ENCODE results near the gene UQCRHL. TPM values are rescaled to one million over a fixed set of nuclear protein-coding genes. Genes with fewer than 3 reads are reported as not detected.
"Not testable (repeated sequence)": the region's sequence is repeated elsewhere in the genome, so short reads cannot be mapped to it uniquely, and the experiment has no call there.

Gene UQCRHL
- total RNA-seq, 1 experiment from 2014 or later = 5.4 TPM

DNA sequence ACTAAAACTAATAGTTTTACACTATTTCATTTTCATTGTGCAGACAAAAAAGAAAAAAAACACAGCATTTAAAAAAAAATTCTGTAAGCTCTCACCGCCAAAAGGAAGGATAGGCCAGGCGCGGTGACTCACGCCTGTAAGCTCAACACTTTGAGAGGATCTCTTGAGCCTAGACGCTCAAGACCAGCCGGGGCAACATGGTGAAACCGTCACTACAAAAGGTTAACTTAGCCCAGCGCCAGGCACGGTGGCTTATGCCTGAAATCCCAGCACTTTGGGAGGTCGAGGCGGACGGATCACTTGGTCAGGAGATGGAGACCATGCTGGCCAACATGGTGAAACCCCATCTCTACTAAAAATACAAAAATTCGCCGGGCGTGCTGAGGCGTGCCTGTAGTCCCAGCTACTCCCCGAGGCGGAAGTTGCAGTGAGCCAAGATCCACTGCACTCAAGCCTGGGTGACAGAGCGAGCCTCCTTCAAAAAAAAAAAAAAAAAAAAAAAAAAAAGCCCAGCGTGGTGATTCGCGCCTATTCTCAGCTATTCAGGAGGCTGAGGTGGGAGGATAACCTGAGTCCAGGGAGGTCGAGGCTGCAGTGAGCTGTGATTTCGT, 25.7 kb upstream of the UQCRHL start:
- Histone ChIP-seq H3K27ac (ENCODE audit: low read length) (peak overlapping the region; percentile 92), H4K20me1 (ENCODE audit: insufficient read depth, low read depth, low read length) (no peaks in the 10 kb centered on the region), H3K79me2 (ENCODE audit: low read length) (no peaks in the 10 kb centered on the region), H3K9ac (ENCODE audit: low read length) (peak overlapping the region; percentile 76), H3K9me2 (replicated peaks; ENCODE audit: insufficient read depth, low read length) (no peaks in the 10 kb centered on the region), H2AFZ (ENCODE audit: low read length) (peak overlapping the region; percentile 94; the same call in 1 of the 2 replicates), H3K4me2 (ENCODE audit: low read depth, low read length, poor library complexity, severe bottlenecking) (peak overlapping the region; percentile 99), H3K4me3 (ENCODE audit: low read length) (peak overlapping the region; percentile 74), H3K9me3 (ENCODE audit: low read length) (no peaks in the 10 kb centered on the region), H3K4me1 (ENCODE audit: low read length) (peaks cover 59% of the 10 kb centered on the region), H3K27me3 (ENCODE audit: low read length) (no peaks in the 10 kb centered on the region), H3K36me3 (ENCODE audit: insufficient read depth, low read length) (no peaks in the 10 kb centered on the region)
- DNase-seq = peak; percentile 93

DNA sequence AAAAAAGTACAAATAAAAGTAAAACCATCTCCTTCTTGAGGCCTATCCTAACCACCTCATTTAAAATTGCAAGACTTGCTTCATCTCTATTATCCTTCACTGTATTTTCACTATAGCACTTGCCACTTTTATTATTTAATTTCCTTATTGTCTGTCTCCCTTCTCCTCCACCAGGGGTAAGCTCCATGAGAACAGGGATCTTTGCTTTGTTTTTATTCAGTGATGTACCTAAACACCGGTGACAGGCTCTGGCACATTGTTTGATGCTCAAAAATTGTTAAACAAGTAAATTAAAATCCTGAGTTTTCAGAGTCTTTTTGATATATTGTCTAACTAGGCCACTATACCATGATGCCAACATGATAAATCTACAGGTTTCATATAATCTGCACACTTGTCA, 22.8 kb upstream of the UQCRHL start:
- Histone ChIP-seq H3K27me3 (ENCODE audit: low read length) (no peaks in the 10 kb centered on the region), H3K9me2 (replicated peaks; ENCODE audit: insufficient read depth, low read length) (no peaks in the 10 kb centered on the region), H3K9me3 (ENCODE audit: low read length) (no peaks in the 10 kb centered on the region), H3K27ac (ENCODE audit: low read length) (no peak overlapping the region), H3K4me3 (ENCODE audit: low read length) (no peak overlapping the region), H3K36me3 (ENCODE audit: insufficient read depth, low read length) (no peaks in the 10 kb centered on the region), H3K4me2 (ENCODE audit: low read depth, low read length, poor library complexity, severe bottlenecking) (no peak overlapping the region), H2AFZ (ENCODE audit: low read length) (no peak overlapping the region), H3K79me2 (ENCODE audit: low read length) (no peaks in the 10 kb centered on the region), H3K9ac (ENCODE audit: low read length) (no peak overlapping the region), H4K20me1 (ENCODE audit: insufficient read depth, low read depth, low read length) (no peaks in the 10 kb centered on the region), H3K4me1 (ENCODE audit: low read length) (peaks cover 43% of the 10 kb centered on the region)
- DNase-seq = no peak

DNA sequence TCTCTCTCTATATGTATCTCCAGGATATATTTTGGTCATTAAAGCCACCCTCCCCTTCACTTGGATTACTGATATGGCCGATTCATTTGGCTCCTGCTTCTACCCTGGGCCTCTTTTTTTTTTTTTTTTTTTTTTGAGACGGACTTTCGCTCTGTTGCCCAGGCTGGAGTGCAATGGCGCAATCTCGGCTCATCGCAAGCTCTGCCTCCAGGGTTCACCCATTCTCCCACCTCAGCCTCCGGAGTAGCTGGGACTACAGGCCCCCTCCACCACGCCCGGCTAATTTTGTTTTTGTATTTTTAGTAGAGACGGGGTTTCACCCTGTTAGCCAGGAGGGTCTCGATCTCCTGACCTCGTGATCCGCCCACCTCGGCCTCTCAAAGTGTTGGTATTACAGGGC, 21.5 kb upstream of the UQCRHL start:
- not testable (repeated sequence) for H3K27ac ChIP-seq (ENCODE audit: low read length); H4K20me1 ChIP-seq (ENCODE audit: insufficient read depth, low read depth, low read length); H3K9ac ChIP-seq (ENCODE audit: low read length); H3K36me3 ChIP-seq (ENCODE audit: insufficient read depth, low read length); H3K4me2 ChIP-seq (ENCODE audit: low read depth, low read length, poor library complexity, severe bottlenecking); H3K9me3 ChIP-seq (ENCODE audit: low read length); H2AFZ ChIP-seq (ENCODE audit: low read length); H3K4me3 ChIP-seq (ENCODE audit: low read length); H3K9me2 ChIP-seq (replicated peaks; ENCODE audit: insufficient read depth, low read length); H3K79me2 ChIP-seq (ENCODE audit: low read length); DNase-seq; H3K27me3 ChIP-seq (ENCODE audit: low read length)
- H3K4me1 ChIP-seq (ENCODE audit: low read length) = peaks cover 32% of the 10 kb centered on the region

DNA sequence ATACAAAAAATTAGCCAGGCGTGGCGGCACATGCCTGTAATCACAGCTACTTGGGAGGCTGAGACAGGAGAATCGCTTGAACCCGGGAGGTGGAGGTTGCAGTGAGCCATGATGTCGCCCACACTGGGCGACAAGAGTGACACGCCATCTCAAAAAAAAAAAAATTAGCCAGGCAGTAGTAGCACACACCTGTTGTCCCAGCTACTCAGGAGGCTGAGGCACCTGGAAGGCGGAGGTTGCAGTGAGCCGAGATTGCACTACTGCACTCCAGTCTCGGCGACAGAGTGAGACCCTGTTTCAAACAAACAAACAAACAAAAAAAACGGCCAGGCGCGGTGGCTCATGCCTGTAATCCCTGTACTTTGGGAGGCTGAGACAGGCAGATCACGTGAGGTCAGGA, 20.1 kb upstream of the UQCRHL start:
- not testable (repeated sequence) for H3K4me2 ChIP-seq (ENCODE audit: low read depth, low read length, poor library complexity, severe bottlenecking); H3K9me3 ChIP-seq (ENCODE audit: low read length)
- peaks cover 19% of the 10 kb centered on the region for H3K4me1 ChIP-seq (ENCODE audit: low read length)

DNA sequence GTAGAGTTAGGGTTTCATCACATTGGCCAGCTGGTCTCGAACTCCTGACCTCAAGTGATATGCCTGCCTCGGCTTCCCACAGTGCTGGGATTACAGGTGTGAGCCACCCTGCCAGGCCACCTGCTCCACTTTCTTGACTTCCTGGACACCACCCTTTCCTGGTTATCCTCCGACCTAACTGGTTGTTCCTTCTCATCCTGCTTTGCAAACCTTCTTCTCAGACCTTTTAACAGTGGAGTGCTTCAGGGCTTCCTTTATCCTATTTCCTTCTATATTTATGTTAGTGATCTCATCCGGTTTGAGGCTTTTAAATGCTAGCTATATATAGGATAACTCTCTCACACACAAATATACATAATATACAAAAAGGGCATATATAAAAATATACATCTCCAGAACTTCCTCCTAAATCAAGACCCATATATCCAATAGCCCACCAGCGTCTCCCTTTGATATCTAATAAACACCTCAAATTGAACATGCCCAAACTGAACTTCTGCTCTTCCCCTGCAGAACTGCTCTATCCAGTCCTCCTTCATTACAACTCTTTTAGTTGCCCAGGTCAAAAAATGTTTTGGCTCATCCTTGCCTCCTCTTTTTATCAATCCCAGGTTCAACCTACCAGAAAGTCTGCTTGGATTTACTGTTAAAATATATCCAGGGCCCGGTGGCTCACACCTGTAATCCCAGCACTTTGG, 19.5 kb upstream of the UQCRHL start:
- Histone ChIP-seq H3K27me3 (ENCODE audit: low read length) (no peaks in the 10 kb centered on the region), H3K4me2 (ENCODE audit: low read depth, low read length, poor library complexity, severe bottlenecking) (no peak overlapping the region), H3K27ac (ENCODE audit: low read length) (no peak overlapping the region), H3K9me3 (ENCODE audit: low read length) (no peaks in the 10 kb centered on the region), H3K4me1 (ENCODE audit: low read length) (peaks cover 13% of the 10 kb centered on the region), H4K20me1 (ENCODE audit: insufficient read depth, low read depth, low read length) (no peaks in the 10 kb centered on the region), H3K36me3 (ENCODE audit: insufficient read depth, low read length) (no peaks in the 10 kb centered on the region), H3K79me2 (ENCODE audit: low read length) (no peaks in the 10 kb centered on the region), H3K9ac (ENCODE audit: low read length) (no peak overlapping the region), H3K9me2 (replicated peaks; ENCODE audit: insufficient read depth, low read length) (no peaks in the 10 kb centered on the region), H2AFZ (ENCODE audit: low read length) (no peak overlapping the region), H3K4me3 (ENCODE audit: low read length) (no peak overlapping the region)
- peak; percentile 37 for DNase-seq

More for the DNA sequence above, 20.1 kb upstream of the UQCRHL start:
- H3K9me2 ChIP-seq (replicated peaks; ENCODE audit: insufficient read depth, low read length); H3K4me3 ChIP-seq (ENCODE audit: low read length); H3K27me3 ChIP-seq (ENCODE audit: low read length); H3K79me2 ChIP-seq (ENCODE audit: low read length); H3K27ac ChIP-seq (ENCODE audit: low read length); H2AFZ ChIP-seq (ENCODE audit: low read length); H3K36me3 ChIP-seq (ENCODE audit: insufficient read depth, low read length); DNase-seq; H4K20me1 ChIP-seq (ENCODE audit: insufficient read depth, low read depth, low read length); H3K9ac ChIP-seq (ENCODE audit: low read length): not testable (repeated sequence)

DNA sequence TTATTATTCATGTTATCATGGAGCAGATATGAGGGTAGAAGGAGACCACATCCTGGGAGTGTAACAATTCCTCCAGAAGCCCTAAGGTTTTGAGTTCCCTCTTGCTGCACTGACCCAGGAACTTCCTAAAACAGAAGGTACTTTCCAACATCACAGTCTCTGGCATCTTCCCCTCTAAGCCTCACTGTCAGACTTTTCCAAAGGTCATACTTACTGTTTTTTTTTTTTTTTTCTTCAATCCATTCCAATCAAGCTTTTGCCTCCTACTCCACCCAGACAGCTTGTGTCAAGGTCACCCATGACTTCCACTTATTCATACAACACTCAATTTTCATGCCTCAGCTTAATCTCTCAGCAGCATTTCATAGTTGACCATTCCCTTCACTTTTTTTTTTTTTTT, 18.4 kb upstream of the UQCRHL start:
- no peak overlapping the region for H3K27ac ChIP-seq (ENCODE audit: low read length)
- H3K4me1 ChIP-seq (ENCODE audit: low read length) = peaks cover 3% of the 10 kb centered on the region
- no peaks in the 10 kb centered on the region for H4K20me1 ChIP-seq (ENCODE audit: insufficient read depth, low read depth, low read length)
- H3K9me3 ChIP-seq (ENCODE audit: low read length) = no peaks in the 10 kb centered on the region
- no peak overlapping the region for H3K4me2 ChIP-seq (ENCODE audit: low read depth, low read length, poor library complexity, severe bottlenecking)
- H3K9me2 ChIP-seq (replicated peaks; ENCODE audit: insufficient read depth, low read length) = no peaks in the 10 kb centered on the region
- H3K36me3 ChIP-seq (ENCODE audit: insufficient read depth, low read length) = no peaks in the 10 kb centered on the region
- H3K4me3 ChIP-seq (ENCODE audit: low read length) = no peak overlapping the region
- H2AFZ ChIP-seq (ENCODE audit: low read length) = no peak overlapping the region
- no peaks in the 10 kb centered on the region for H3K27me3 ChIP-seq (ENCODE audit: low read length)
- H3K79me2 ChIP-seq (ENCODE audit: low read length) = no peaks in the 10 kb centered on the region
- no peak overlapping the region for H3K9ac ChIP-seq (ENCODE audit: low read length)
- no peak for DNase-seq

DNA sequence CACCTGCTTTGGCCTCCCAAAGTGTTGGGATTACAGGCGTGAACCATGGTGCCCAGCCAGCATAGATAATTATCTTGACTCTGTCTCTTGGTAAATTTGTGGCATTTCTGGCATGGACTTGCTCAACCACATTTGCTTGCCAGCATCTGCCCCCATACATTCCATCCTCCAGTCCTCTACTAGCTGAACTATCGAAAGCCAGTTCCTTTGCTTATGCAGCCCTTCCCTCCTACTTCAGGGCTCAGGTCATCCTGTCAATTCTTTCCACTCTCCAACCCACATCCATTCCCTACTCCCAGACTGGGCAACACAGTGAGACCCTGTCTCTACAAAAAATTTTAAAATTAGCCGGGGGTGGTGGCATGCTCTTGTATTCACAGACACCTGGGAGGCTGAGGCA, 13.0 kb upstream of the UQCRHL start:
- no peak for DNase-seq
- H3K4me2 ChIP-seq (ENCODE audit: low read depth, low read length, poor library complexity, severe bottlenecking) = no peak overlapping the region
- H3K4me3 ChIP-seq (ENCODE audit: low read length) = no peak overlapping the region
- no peaks in the 10 kb centered on the region for H3K9me3 ChIP-seq (ENCODE audit: low read length)
- H2AFZ ChIP-seq (ENCODE audit: low read length) = no peak overlapping the region
- H3K27me3 ChIP-seq (ENCODE audit: low read length) = no peaks in the 10 kb centered on the region
- no peaks in the 10 kb centered on the region for H3K36me3 ChIP-seq (ENCODE audit: insufficient read depth, low read length)
- no peak overlapping the region for H3K9ac ChIP-seq (ENCODE audit: low read length)
- no peaks in the 10 kb centered on the region for H3K79me2 ChIP-seq (ENCODE audit: low read length)
- no peaks in the 10 kb centered on the region for H3K9me2 ChIP-seq (replicated peaks; ENCODE audit: insufficient read depth, low read length)
- peaks cover 7% of the 10 kb centered on the region for H3K4me1 ChIP-seq (ENCODE audit: low read length)
- no peak overlapping the region for H3K27ac ChIP-seq (ENCODE audit: low read length)
- no peaks in the 10 kb centered on the region for H4K20me1 ChIP-seq (ENCODE audit: insufficient read depth, low read depth, low read length)

DNA sequence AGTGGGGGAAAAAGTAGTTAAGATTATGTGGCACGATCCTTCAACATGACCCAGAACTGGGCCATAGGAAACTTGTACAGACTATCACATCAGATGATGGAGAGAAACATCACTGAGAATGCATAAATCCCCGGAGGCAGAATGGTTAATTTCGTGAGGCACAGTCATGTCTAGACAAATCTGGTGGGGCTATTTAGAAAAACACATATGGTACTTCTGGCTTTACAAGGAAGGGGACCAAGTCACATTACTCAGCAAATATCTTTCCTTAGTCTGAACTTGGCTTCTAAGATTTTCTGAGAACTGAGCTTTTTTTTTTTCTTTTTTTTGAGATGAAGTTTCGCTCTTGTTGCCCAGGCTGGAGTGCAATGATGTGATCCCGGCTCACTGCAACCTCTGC, 9.2 kb upstream of the UQCRHL start:
- H3K36me3 ChIP-seq (ENCODE audit: insufficient read depth, low read length) = no peaks in the 10 kb centered on the region
- H4K20me1 ChIP-seq (ENCODE audit: insufficient read depth, low read depth, low read length) = no peaks in the 10 kb centered on the region
- peaks cover 9% of the 10 kb centered on the region for H3K4me1 ChIP-seq (ENCODE audit: low read length)
- no peak overlapping the region for H3K4me3 ChIP-seq (ENCODE audit: low read length)
- H2AFZ ChIP-seq (ENCODE audit: low read length) = no peak overlapping the region
- H3K9me3 ChIP-seq (ENCODE audit: low read length) = no peaks in the 10 kb centered on the region
- no peak overlapping the region for H3K4me2 ChIP-seq (ENCODE audit: low read depth, low read length, poor library complexity, severe bottlenecking)
- no peaks in the 10 kb centered on the region for H3K79me2 ChIP-seq (ENCODE audit: low read length)
- no peaks in the 10 kb centered on the region for H3K9me2 ChIP-seq (replicated peaks; ENCODE audit: insufficient read depth, low read length)
- H3K9ac ChIP-seq (ENCODE audit: low read length) = no peak overlapping the region
- no peak overlapping the region for H3K27ac ChIP-seq (ENCODE audit: low read length)
- H3K27me3 ChIP-seq (ENCODE audit: low read length) = no peaks in the 10 kb centered on the region
- no peak for DNase-seq
